SK-N-SH treated with all-trans-retinoic acid at 6 μM for 48 hours (cell line): ENCODE results near the gene PAPSS1.

Source experiments
- ATAC-seq: fragments of 200-7000 bp; cut with Tn5 transposase; 3 replicates; pipeline ENCODE4 v1.9.1; 2020; ENCODE audit warnings: mild to moderate bottlenecking, moderate library complexity
- ARNTL ChIP-seq: fragments of 450-650 bp; formaldehyde crosslinking; IDR thresholded peaks from 2 replicates; pipeline ENCODE4 v1.5.0; 2020; ENCODE audit warnings: low read depth, mild to moderate bottlenecking, moderate library complexity, borderline replicate concordance
- BACH2 ChIP-seq: fragments of 250-450 bp; sonication (Bioruptor Pico); IDR thresholded peaks from 2 replicates; pipeline ENCODE4 v1.9.0; 2021; ENCODE audit warnings: mild to moderate bottlenecking, borderline replicate concordance
- CREB5 ChIP-seq: fragments of 250-450 bp; sonication (Bioruptor Pico); IDR thresholded peaks from 2 replicates; pipeline ENCODE4 v1.5.1; 2020; ENCODE audit warnings: low read depth, mild to moderate bottlenecking, moderate library complexity
- CSDC2 ChIP-seq: fragments of 250-450 bp; sonication (Bioruptor Pico); IDR thresholded peaks from 2 replicates; pipeline ENCODE4 v1.5.0; 2020; ENCODE audit warnings: mild to moderate bottlenecking, moderate library complexity
- CSRNP3 ChIP-seq: fragments of 250-450 bp; sonication (Bioruptor Pico); IDR thresholded peaks from 2 replicates; pipeline ENCODE4 v1.5.1; 2021; ENCODE audit warnings: mild to moderate bottlenecking, moderate library complexity
- ESRRG ChIP-seq: fragments of 250-450 bp; sonication (Bioruptor Pico); IDR thresholded peaks from 2 replicates; pipeline ENCODE4 v1.6.1; 2021; ENCODE audit warnings: mild to moderate bottlenecking
- GLIS3 ChIP-seq: fragments of 250-450 bp; sonication (Bioruptor Pico); IDR thresholded peaks from 2 replicates; pipeline ENCODE4 v1.5.0; 2020; ENCODE audit warnings: mild to moderate bottlenecking, moderate library complexity
- ISL1 ChIP-seq: fragments of 250-450 bp; sonication (Bioruptor Pico); IDR thresholded peaks from 2 replicates; pipeline ENCODE4 v2.1.2; 2022; ENCODE audit warnings: mild to moderate bottlenecking, moderate library complexity
- OSR1 ChIP-seq: fragments of 250-450 bp; sonication (Bioruptor Pico); IDR thresholded peaks from 2 replicates; pipeline ENCODE4 v1.8.0; 2022; ENCODE audit warnings: moderate library complexity, mild to moderate bottlenecking, inconsistent platforms
- PATZ1 ChIP-seq: fragments of 250-450 bp; sonication (Bioruptor Pico); IDR thresholded peaks from 2 replicates; pipeline ENCODE4 v1.8.0; 2020; ENCODE audit warnings: mild to moderate bottlenecking, moderate library complexity, borderline replicate concordance
- POU6F1 ChIP-seq: fragments of 250-450 bp; sonication (Bioruptor Pico); IDR thresholded peaks from 2 replicates; pipeline ENCODE4 v1.8.0; 2021; ENCODE audit warnings: low read depth, mild to moderate bottlenecking, moderate library complexity, borderline replicate concordance
- PPARA ChIP-seq: fragments of 250-450 bp; sonication (Bioruptor Pico); IDR thresholded peaks from 2 replicates; pipeline ENCODE4 v1.5.0; 2020; ENCODE audit warnings: mild to moderate bottlenecking, borderline replicate concordance
- RARB ChIP-seq: fragments of 250-450 bp; sonication (Bioruptor Pico); IDR thresholded peaks from 2 replicates; pipeline ENCODE4 v1.8.0; 2021; ENCODE audit warnings: mild to moderate bottlenecking, moderate library complexity
- SNAI2 ChIP-seq: fragments of 250-450 bp; sonication (Bioruptor Pico); IDR thresholded peaks from 2 replicates; pipeline ENCODE4 v1.5.0; 2020; ENCODE audit warnings: mild to moderate bottlenecking, moderate library complexity
- TCF4 ChIP-seq: fragments of 250-450 bp; sonication (Bioruptor Pico); IDR thresholded peaks from 2 replicates; pipeline ENCODE4 v1.8.0; 2021; ENCODE audit warnings: mild to moderate bottlenecking, moderate library complexity, borderline replicate concordance
- TOX ChIP-seq: fragments of 250-450 bp; sonication (Bioruptor Pico); IDR thresholded peaks from 2 replicates; pipeline ENCODE4 v1.8.0; 2021; ENCODE audit warnings: mild to moderate bottlenecking, moderate library complexity, borderline replicate concordance
- TSHZ2 ChIP-seq: fragments of 250-450 bp; sonication (Bioruptor Pico); IDR thresholded peaks from 2 replicates; pipeline ENCODE4 v1.5.0; 2020; ENCODE audit warnings: mild to moderate bottlenecking, moderate library complexity
- ZC3H10 ChIP-seq: fragments of 250-450 bp; sonication (Bioruptor Pico); IDR thresholded peaks from 2 replicates; pipeline ENCODE4 v1.5.1; 2021; ENCODE audit warnings: mild to moderate bottlenecking, moderate library complexity
- ZFP3 ChIP-seq: fragments of 250-450 bp; sonication (Bioruptor Pico); IDR thresholded peaks from 2 replicates; pipeline ENCODE4 v1.5.0; 2020; ENCODE audit warnings: mild to moderate bottlenecking, moderate library complexity
- ZFP30 ChIP-seq: fragments of 450-650 bp; formaldehyde crosslinking; IDR thresholded peaks from 2 replicates; pipeline ENCODE4 v1.5.0; 2022; ENCODE audit warnings: mild to moderate bottlenecking, moderate library complexity
- ZNF565 ChIP-seq: fragments of 450-650 bp; formaldehyde crosslinking; conservative IDR thresholded peaks from 2 replicates; pipeline ENCODE4 v1.5.0; 2020; ENCODE audit warnings: low read depth, mild to moderate bottlenecking, moderate library complexity
- ZNF70 ChIP-seq: fragments of 450-650 bp; formaldehyde crosslinking; IDR thresholded peaks from 2 replicates; pipeline ENCODE4 v1.5.0; 2020; ENCODE audit warnings: mild to moderate bottlenecking, moderate library complexity
- ZNF8 ChIP-seq: fragments of 450-650 bp; formaldehyde crosslinking; IDR thresholded peaks from 2 replicates; pipeline ENCODE4 v1.5.0; 2020; ENCODE audit warnings: mild to moderate bottlenecking, moderate library complexity

PAPSS1 gene

GRCh38 chr4:107719922-107720722 lies at the start of gene PAPSS1:
PAPSS1 (minus strand) TSS chr4:107720234; CDS start chr4:107720179, 55 bp downstream.
- TF ChIP-seq POU6F1 (CRISPR knock-in tag) (no peak), CSRNP3 (CRISPR knock-in tag) (no peak), ZNF8 (no peak), CSDC2 (CRISPR knock-in tag) (no peak), TSHZ2 (CRISPR knock-in tag) (peak; percentile 42; the same call in 1 of the 2 replicates), PPARA (CRISPR knock-in tag) (no peak), BACH2 (CRISPR knock-in tag) (no peak), ESRRG (CRISPR knock-in tag) (no peak), TOX (CRISPR knock-in tag) (no peak), GLIS3 (CRISPR knock-in tag) (no peak), ZNF565 (no peak), SNAI2 (CRISPR knock-in tag) (peak; percentile 69; the same call in 1 of the 2 replicates), OSR1 (no peak), ZC3H10 (CRISPR knock-in tag) (peak; percentile 52; the same call in 1 of the 2 replicates), TCF4 (CRISPR knock-in tag) (0 out of 2 replicates have a peak, but pooled peaks have one; percentile 19), RARB (CRISPR knock-in tag) (no peak), ZNF70 (CRISPR knock-in tag) (peak; percentile 79), ARNTL (CRISPR knock-in tag) (no peak), PATZ1 (CRISPR knock-in tag) (no peak), CREB5 (CRISPR knock-in tag) (no peak), ZFP30 (CRISPR knock-in tag) (no peak), ZFP3 (peak; percentile 16; the same call in 1 of the 2 replicates), ISL1 (CRISPR knock-in tag) (no peak)
- ATAC-seq = peak; percentile 93

GRCh38 chr4:107760281-107760947 lies 40.4 kb upstream of the PAPSS1 start:
- no peak for TF ChIP-seq TCF4 (CRISPR knock-in tag)
- no peak for TF ChIP-seq CREB5 (CRISPR knock-in tag)
- no peak for TF ChIP-seq CSDC2 (CRISPR knock-in tag)
- no peak for TF ChIP-seq SNAI2 (CRISPR knock-in tag)
- TF ChIP-seq ARNTL (CRISPR knock-in tag) = no peak
- TF ChIP-seq ZNF565 = no peak
- no peak for TF ChIP-seq PATZ1 (CRISPR knock-in tag)
- no peak for TF ChIP-seq GLIS3 (CRISPR knock-in tag)
- TF ChIP-seq TOX (CRISPR knock-in tag) = no peak
- no peak for TF ChIP-seq ZFP3
- no peak for TF ChIP-seq ISL1 (CRISPR knock-in tag)
- ATAC-seq = peak; percentile 61; the same call in 1 of the 3 replicates
